SK-N-SH (cell line): ENCODE data around the gene TM4SF4.

Source experiments
- CTCF ChIP-seq: fragments of 200-600 bp; sonication (generic); IDR thresholded peaks from 2 replicates; pipeline ENCODE4 v1.6.1; 2017; ENCODE audit warnings: antibody characterized with exemption, mild to moderate bottlenecking, moderate library complexity
- FOSL2 ChIP-seq: IDR thresholded peaks from 2 replicates; pipeline ENCODE4 v1.4.0; 2012; ENCODE audit warnings: low read depth, mild to moderate bottlenecking, moderate library complexity, borderline replicate concordance
- GABPA ChIP-seq: IDR thresholded peaks from 2 replicates; pipeline ENCODE4 v1.4.0; 2012; ENCODE audit warnings: low read depth, mild to moderate bottlenecking
- POLR2AphosphoS5 ChIP-seq: IDR thresholded peaks from 2 replicates; pipeline ENCODE4 v1.6.1; 2012; ENCODE audit warnings: low read depth, low read length
- TF ChIP-seq, protein P1 (sequence below): IDR thresholded peaks from 2 replicates; pipeline ENCODE4 v1.4.0; 2012; ENCODE audit warnings: low read depth, borderline replicate concordance

- TF ChIP-seq POLR2AphosphoS5 (peak; percentile 60; the same call in 1 of the 2 replicates), CTCF (no peak), GABPA (no peak), FOSL2 (peak; percentile 40; the same call in 1 of the 2 replicates)
- TF ChIP-seq, protein P1, sequence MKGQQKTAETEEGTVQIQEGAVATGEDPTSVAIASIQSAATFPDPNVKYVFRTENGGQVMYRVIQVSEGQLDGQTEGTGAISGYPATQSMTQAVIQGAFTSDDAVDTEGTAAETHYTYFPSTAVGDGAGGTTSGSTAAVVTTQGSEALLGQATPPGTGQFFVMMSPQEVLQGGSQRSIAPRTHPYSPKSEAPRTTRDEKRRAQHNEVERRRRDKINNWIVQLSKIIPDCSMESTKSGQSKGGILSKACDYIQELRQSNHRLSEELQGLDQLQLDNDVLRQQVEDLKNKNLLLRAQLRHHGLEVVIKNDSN: no peak
These were observed 73.6 kb downstream of the TM4SF4 start for GRCh38 chr3:149547954-149548668.
